ENCODE data around the gene DDX56.

Gene DDX56

DNA sequence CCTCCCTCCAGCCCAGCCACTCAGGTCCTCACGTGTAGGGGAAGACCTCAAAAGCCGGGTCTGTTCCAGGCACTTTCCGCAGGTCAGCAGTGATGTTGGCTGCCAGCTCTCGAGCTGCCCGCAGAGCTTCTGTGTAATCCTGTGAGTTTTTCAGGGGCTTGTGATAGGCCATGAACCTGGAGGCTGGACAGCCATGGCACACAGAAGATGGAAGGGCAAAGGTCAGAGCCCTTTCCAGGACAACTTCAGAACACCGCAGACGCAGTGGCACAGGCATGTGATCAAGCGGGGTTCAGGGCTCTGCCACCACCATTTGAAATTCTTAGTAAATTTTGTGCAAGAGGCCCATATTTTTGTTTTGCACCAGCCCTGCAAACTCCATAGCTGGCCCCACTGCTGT lies 56.5 kb downstream of the DDX56 start:
- ATAC-seq (ENCODE audit: low read depth) = no peak

More for the DNA sequence above, 56.5 kb downstream of the DDX56 start:
- Histone ChIP-seq H3K4me1 (ENCODE audit: insufficient read depth, poor library complexity, severe bottlenecking) (no peaks in the 10 kb centered on the region), H3K9me3 (ENCODE audit: severe bottlenecking) (no peaks in the 10 kb centered on the region), H3K27ac (ENCODE audit: poor library complexity, severe bottlenecking) (no peak overlapping the region), H3K4me3 (ENCODE audit: severe bottlenecking) (no peak overlapping the region), H3K27me3 (ENCODE audit: insufficient read depth, poor library complexity, severe bottlenecking) (no peaks in the 10 kb centered on the region), H3K36me3 (ENCODE audit: low read depth) (no peaks in the 10 kb centered on the region)
- no peak for DNase-seq (ENCODE audit: low spot score)
- TF ChIP-seq, protein P1, sequence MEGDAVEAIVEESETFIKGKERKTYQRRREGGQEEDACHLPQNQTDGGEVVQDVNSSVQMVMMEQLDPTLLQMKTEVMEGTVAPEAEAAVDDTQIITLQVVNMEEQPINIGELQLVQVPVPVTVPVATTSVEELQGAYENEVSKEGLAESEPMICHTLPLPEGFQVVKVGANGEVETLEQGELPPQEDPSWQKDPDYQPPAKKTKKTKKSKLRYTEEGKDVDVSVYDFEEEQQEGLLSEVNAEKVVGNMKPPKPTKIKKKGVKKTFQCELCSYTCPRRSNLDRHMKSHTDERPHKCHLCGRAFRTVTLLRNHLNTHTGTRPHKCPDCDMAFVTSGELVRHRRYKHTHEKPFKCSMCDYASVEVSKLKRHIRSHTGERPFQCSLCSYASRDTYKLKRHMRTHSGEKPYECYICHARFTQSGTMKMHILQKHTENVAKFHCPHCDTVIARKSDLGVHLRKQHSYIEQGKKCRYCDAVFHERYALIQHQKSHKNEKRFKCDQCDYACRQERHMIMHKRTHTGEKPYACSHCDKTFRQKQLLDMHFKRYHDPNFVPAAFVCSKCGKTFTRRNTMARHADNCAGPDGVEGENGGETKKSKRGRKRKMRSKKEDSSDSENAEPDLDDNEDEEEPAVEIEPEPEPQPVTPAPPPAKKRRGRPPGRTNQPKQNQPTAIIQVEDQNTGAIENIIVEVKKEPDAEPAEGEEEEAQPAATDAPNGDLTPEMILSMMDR (IDR thresholded peaks at IDR 0.05; ENCODE audit: poor library complexity, severe bottlenecking) = no peak

All from RWPE2 (cell line).